CD4-positive, alpha-beta T cell treated with Interleukin-4 for 4 hours (primary cell): ENCODE measurements around the gene MMP24OS.
"Not testable (repeated sequence)": the region's sequence is repeated elsewhere in the genome, so short reads cannot be mapped to it uniquely, and the experiment has no call there.

ENCODE experiments used
- DNase-seq: peaks from one replicate; pipeline ENCODE4 v3.0.0-alpha.2; 2020

Gene MMP24OS

GRCh38 chr20:35273449-35274171, 4.3 kb downstream of the MMP24OS start:
- DNase-seq: no peak

GRCh38 chr20:35271904-35272303, 6.0 kb downstream of the MMP24OS start:
- no peak for DNase-seq

GRCh38 chr20:35271073-35271882, 6.6 kb downstream of the MMP24OS start:
- DNase-seq: no peak

GRCh38 chr20:35270021-35270902, 7.7 kb downstream of the MMP24OS start:
- no peak for DNase-seq

- DNase-seq: peak; percentile 29
These were observed 8.7 kb downstream of the MMP24OS start for GRCh38 chr20:35269055-35269781.

GRCh38 chr20:35267092-35267491, 10.8 kb downstream of the MMP24OS start:
- no peak for DNase-seq

GRCh38 chr20:35264755-35265154, 13.2 kb downstream of the MMP24OS start:
- no peak for DNase-seq

- no peak for DNase-seq
These were observed 14.2 kb downstream of the MMP24OS start for GRCh38 chr20:35263532-35264341.

GRCh38 chr20:35262731-35263531, 15.0 kb downstream of the MMP24OS start:
- DNase-seq: not testable (repeated sequence)

GRCh38 chr20:35262321-35262720, 15.6 kb downstream of the MMP24OS start:
- not testable (repeated sequence) for DNase-seq

GRCh38 chr20:35260426-35260825, 17.5 kb downstream of the MMP24OS start:
- no peak for DNase-seq

- no peak for DNase-seq
These were observed 20.6 kb downstream of the MMP24OS start for GRCh38 chr20:35257175-35257909.

GRCh38 chr20:35254448-35254999, 23.4 kb downstream of the MMP24OS start:
- no peak for DNase-seq

- no peak for DNase-seq
These were observed 24.9 kb downstream of the MMP24OS start for GRCh38 chr20:35253010-35253409.

GRCh38 chr20:35252598-35252997, 25.3 kb downstream of the MMP24OS start:
- not testable (repeated sequence) for DNase-seq

GRCh38 chr20:35252037-35252461, 25.9 kb downstream of the MMP24OS start:
- peak; percentile 62 for DNase-seq

- no peak for DNase-seq
These were observed 26.3 kb downstream of the MMP24OS start for GRCh38 chr20:35251613-35251940.

- no peak for DNase-seq
These were observed 29.1 kb downstream of the MMP24OS start for GRCh38 chr20:35248641-35249475.

GRCh38 chr20:35246723-35247122, 31.2 kb downstream of the MMP24OS start:
- DNase-seq: no peak
